Measurements from ENCODE around the gene MAP3K4.

The MAP3K4 gene

GRCh38 chr6:161132384-161132783 lies 140.8 kb downstream of the MAP3K4 start:
- no peak for DNase-seq

GRCh38 chr6:161133963-161134362 lies 142.4 kb downstream of the MAP3K4 start:
- DNase-seq: no peak

GRCh38 chr6:161134550-161135298 lies 143.2 kb downstream of the MAP3K4 start:
- no peak for DNase-seq

- DNase-seq: no peak
Measured at GRCh38 chr6:161135695-161136591, 144.4 kb downstream of the MAP3K4 start.

- DNase-seq: no peak
Measured at GRCh38 chr6:161136655-161137054, 145.1 kb downstream of the MAP3K4 start.

GRCh38 chr6:161137320-161137719 lies 145.8 kb downstream of the MAP3K4 start:
- DNase-seq: no peak

- DNase-seq: peak; percentile 25
Measured at GRCh38 chr6:161137839-161138542, 146.4 kb downstream of the MAP3K4 start.

GRCh38 chr6:161138543-161139303 lies 147.2 kb downstream of the MAP3K4 start:
- no peak for DNase-seq

- DNase-seq: no peak
Measured at GRCh38 chr6:161139304-161139765, 147.8 kb downstream of the MAP3K4 start.

GRCh38 chr6:161139766-161140553 lies 148.4 kb downstream of the MAP3K4 start:
- DNase-seq: no peak

- DNase-seq: no peak
Measured at GRCh38 chr6:161140554-161140875, 148.9 kb downstream of the MAP3K4 start.

GRCh38 chr6:161141173-161141572 lies 149.6 kb downstream of the MAP3K4 start:
- no peak for DNase-seq

- no peak for DNase-seq
Measured at GRCh38 chr6:161142957-161143296, 151.4 kb downstream of the MAP3K4 start.

- no peak for DNase-seq
Measured at GRCh38 chr6:161143663-161144430, 152.3 kb downstream of the MAP3K4 start.

GRCh38 chr6:161150136-161150535 lies 158.6 kb downstream of the MAP3K4 start:
- no peak for DNase-seq

- no peak for DNase-seq
Measured at GRCh38 chr6:161150566-161150965, 159.0 kb downstream of the MAP3K4 start.

- no peak for DNase-seq
Measured at GRCh38 chr6:161151059-161151645, 159.6 kb downstream of the MAP3K4 start.

GRCh38 chr6:161151660-161152526 lies 160.3 kb downstream of the MAP3K4 start:
- DNase-seq: no peak

GRCh38 chr6:161152527-161152862 lies 160.9 kb downstream of the MAP3K4 start:
- DNase-seq: no peak
